Mammary epithelial cell (primary cell): ENCODE data around the gene SLC22A17.

ENCODE experiments used
- EZH2 ChIP-seq: IDR thresholded peaks from 2 replicates; pipeline ENCODE4 v1.6.1; 2012; ENCODE audit warnings: low read length, inconsistent platforms, borderline replicate concordance
- TF ChIP-seq, protein P1 (sequence below), 2 donors: IDR thresholded peaks in 1 of 2; conservative IDR thresholded peaks in 1 of 2; 2 replicates each; pipeline ENCODE4 v1.5.1; 2011 to 2012; ENCODE audit warnings: inconsistent platforms in 2 of 2, low read length in 2 of 2, mild to moderate bottlenecking in 2 of 2, control low read depth in 1 of 2, low read depth in 1 of 2; ENCODE audit not compliant: insufficient read depth in 1 of 2; ENCODE audit errors: extremely low read depth in 1 of 2

DNA sequence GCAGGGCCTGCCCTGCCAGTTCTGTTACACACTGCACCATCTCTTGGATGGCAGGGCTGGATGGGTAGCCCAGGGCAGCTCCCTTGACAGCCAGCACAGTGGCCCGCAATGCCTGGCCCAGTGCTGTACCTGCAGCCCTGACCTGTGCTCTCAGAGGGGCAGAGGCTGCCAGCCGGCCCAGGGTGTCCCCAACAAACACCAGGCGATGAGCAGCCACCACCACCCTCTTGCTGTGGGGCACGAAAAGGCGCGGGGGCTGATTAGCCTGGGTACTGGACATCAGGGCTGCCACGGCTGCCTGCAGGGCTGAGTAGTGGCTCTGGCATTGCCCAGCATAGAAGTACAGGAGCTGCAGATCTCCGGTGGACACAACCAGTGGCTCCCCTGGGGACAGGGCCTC, 4.6 kb upstream of the SLC22A17 start:
- TF ChIP-seq, protein P1, sequence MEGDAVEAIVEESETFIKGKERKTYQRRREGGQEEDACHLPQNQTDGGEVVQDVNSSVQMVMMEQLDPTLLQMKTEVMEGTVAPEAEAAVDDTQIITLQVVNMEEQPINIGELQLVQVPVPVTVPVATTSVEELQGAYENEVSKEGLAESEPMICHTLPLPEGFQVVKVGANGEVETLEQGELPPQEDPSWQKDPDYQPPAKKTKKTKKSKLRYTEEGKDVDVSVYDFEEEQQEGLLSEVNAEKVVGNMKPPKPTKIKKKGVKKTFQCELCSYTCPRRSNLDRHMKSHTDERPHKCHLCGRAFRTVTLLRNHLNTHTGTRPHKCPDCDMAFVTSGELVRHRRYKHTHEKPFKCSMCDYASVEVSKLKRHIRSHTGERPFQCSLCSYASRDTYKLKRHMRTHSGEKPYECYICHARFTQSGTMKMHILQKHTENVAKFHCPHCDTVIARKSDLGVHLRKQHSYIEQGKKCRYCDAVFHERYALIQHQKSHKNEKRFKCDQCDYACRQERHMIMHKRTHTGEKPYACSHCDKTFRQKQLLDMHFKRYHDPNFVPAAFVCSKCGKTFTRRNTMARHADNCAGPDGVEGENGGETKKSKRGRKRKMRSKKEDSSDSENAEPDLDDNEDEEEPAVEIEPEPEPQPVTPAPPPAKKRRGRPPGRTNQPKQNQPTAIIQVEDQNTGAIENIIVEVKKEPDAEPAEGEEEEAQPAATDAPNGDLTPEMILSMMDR (conservative IDR thresholded peaks at IDR 0.05 in 1 of 2, IDR thresholded peaks at IDR 0.05 in 1 of 2; ENCODE audit: extremely low read depth in 1 of 2, insufficient read depth in 1 of 2, low read depth in 1 of 2, low read length in 2 of 2) = no peak
- TF ChIP-seq EZH2 = no peak
